Neural progenitor cell (in vitro differentiated cells): ENCODE results near the gene URB1. TPM values are rescaled to one million over a fixed set of nuclear protein-coding genes. Genes with fewer than 3 reads are reported as not detected.

ENCODE experiments used
- DNase-seq: peaks from one replicate; pipeline ENCODE4 v3.0.0-alpha.2; 2016; ENCODE audit warnings: low spot score
- H2AFZ ChIP-seq: fragments of 200-600 bp; sonication (generic); replicated peaks from 2 replicates; pipeline ENCODE4 v1.6.1; 2016; ENCODE audit warnings: antibody characterized with exemption
- H3F3A ChIP-seq: fragments of 200-600 bp; sonication (generic); 2 replicates; pipeline ENCODE4 v1.6.1; 2016; ENCODE audit warnings: antibody characterized with exemption, low read depth
- H3K27ac ChIP-seq: fragments of 200-600 bp; sonication (generic); 2 replicates; pipeline ENCODE4 v1.5.1; 2016; ENCODE audit warnings: mild to moderate bottlenecking
- H3K27me3 ChIP-seq: fragments of 200-600 bp; sonication (generic); 2 replicates; pipeline ENCODE4 v1.6.1; 2016; ENCODE audit warnings: mild to moderate bottlenecking, moderate library complexity
- H3K36me3 ChIP-seq: fragments of 200-600 bp; sonication (generic); 2 replicates; pipeline ENCODE4 v1.5.1; 2016
- H3K4me1 ChIP-seq: fragments of 200-600 bp; sonication (generic); 2 replicates; pipeline ENCODE4 v1.6.1; 2016; ENCODE audit warnings: mixed run types
- H3K4me2 ChIP-seq: fragments of 200-600 bp; sonication (generic); 2 replicates; pipeline ENCODE4 v1.6.1; 2016
- H3K4me3 ChIP-seq: fragments of 200-600 bp; sonication (generic); 2 replicates; pipeline ENCODE4 v1.5.1; 2016
- H3K79me2 ChIP-seq: fragments of 200-600 bp; sonication (generic); 2 replicates; pipeline ENCODE4 v1.6.1; 2016; ENCODE audit warnings: low read depth
- H3K9ac ChIP-seq: fragments of 200-600 bp; sonication (generic); 2 replicates; pipeline ENCODE4 v1.6.1; 2016
- H3K9me3 ChIP-seq: fragments of 200-600 bp; sonication (generic); 2 replicates; pipeline ENCODE4 v1.5.1; 2016; ENCODE audit warnings: low read depth
- H4K20me1 ChIP-seq: fragments of 200-600 bp; sonication (generic); 2 replicates; pipeline ENCODE4 v1.6.1; 2016; ENCODE audit warnings: low read depth
- H3K27ac Mint-ChIP-seq: 3 replicates; pipeline ENCODE4 v1.8.0; 2021; ENCODE audit warnings: mixed read lengths
- H3K27me3 Mint-ChIP-seq: 2 replicates; pipeline ENCODE4 v1.8.0; 2022; ENCODE audit warnings: low read depth, mild to moderate bottlenecking, inconsistent platforms, moderate library complexity, mixed read lengths; ENCODE audit not compliant: insufficient read depth
- H3K36me3 Mint-ChIP-seq: 3 replicates; pipeline ENCODE4 v1.8.0; 2021; ENCODE audit warnings: mixed read lengths
- H3K4me1 Mint-ChIP-seq: 3 replicates; pipeline ENCODE4 v1.8.0; 2021; ENCODE audit warnings: mixed read lengths
- H3K4me3 Mint-ChIP-seq: 3 replicates; pipeline ENCODE4 v1.8.0; 2021; ENCODE audit warnings: mild to moderate bottlenecking, moderate library complexity, mixed read lengths
- H3K9me3 Mint-ChIP-seq: 3 replicates; pipeline ENCODE4 v1.8.0; 2020; ENCODE audit warnings: mixed read lengths
- EZH2 ChIP-seq: fragments of 200-600 bp; sonication (generic); IDR thresholded peaks from 2 replicates; pipeline ENCODE4 v1.6.1; 2017; ENCODE audit warnings: antibody characterized with exemption, mild to moderate bottlenecking, moderate library complexity
- EZH2phosphoT487 ChIP-seq: fragments of 200-600 bp; sonication (generic); IDR thresholded peaks from 2 replicates; pipeline ENCODE4 v1.6.1; 2017; ENCODE audit warnings: antibody characterized with exemption
- total RNA-seq: library from RNA; depleted of rRNA; stranded (reverse); fragments of >200 nt; gene quantifications from 2 replicates; pipeline ENCODE4 v1.2.3, GENCODE V29; 2015; ENCODE audit warnings: low replicate concordance
- TF ChIP-seq, protein P1 (sequence below): fragments of 200-600 bp; sonication (generic); IDR thresholded peaks from 2 replicates; pipeline ENCODE4 v1.5.1; 2017; ENCODE audit warnings: antibody characterized with exemption, mild to moderate bottlenecking

The URB1 gene
- total RNA-seq, 1 donor from 2014 or later: 7.7 TPM

DNA sequence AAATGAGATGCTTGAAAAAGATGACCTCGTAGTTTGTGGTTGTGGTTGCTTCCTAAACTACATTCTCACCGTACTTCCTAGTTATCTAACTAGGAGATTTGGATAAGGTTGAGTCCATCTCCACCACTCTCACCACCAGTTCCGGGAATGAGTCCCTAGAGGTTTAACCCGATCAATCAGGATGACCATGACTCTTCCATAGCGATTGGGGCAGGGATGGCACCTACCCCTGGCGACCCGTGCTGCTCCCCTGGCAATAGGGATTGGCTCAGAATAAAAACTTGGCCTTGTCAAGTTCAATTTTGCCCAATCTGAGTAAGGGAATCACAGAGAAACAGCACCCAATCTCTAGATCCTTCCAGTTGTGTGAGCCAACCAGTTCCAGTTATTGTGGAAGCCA is 111.3 kb downstream of the URB1 start:
- peaks cover 20% of the 10 kb centered on the region for H3K79me2 ChIP-seq
- no peaks in the 10 kb centered on the region for H4K20me1 ChIP-seq
- Mint-ChIP-seq H3K4me1 (peaks cover 18% of the 10 kb centered on the region), H3K36me3 (peaks cover 1% of the 10 kb centered on the region), H3K27me3 (peaks cover 4% of the 10 kb centered on the region), H3K4me3 (no peak overlapping the region), H3K27ac (no peak overlapping the region), H3K9me3 (no peaks in the 10 kb centered on the region)
- no peak for DNase-seq
- H3K36me3 ChIP-seq: no peaks in the 10 kb centered on the region
- peaks cover 5% of the 10 kb centered on the region for H3F3A ChIP-seq
- H3K9me3 ChIP-seq: no peaks in the 10 kb centered on the region
- peaks cover 6% of the 10 kb centered on the region for H3K4me1 ChIP-seq
- TF ChIP-seq, protein P1, sequence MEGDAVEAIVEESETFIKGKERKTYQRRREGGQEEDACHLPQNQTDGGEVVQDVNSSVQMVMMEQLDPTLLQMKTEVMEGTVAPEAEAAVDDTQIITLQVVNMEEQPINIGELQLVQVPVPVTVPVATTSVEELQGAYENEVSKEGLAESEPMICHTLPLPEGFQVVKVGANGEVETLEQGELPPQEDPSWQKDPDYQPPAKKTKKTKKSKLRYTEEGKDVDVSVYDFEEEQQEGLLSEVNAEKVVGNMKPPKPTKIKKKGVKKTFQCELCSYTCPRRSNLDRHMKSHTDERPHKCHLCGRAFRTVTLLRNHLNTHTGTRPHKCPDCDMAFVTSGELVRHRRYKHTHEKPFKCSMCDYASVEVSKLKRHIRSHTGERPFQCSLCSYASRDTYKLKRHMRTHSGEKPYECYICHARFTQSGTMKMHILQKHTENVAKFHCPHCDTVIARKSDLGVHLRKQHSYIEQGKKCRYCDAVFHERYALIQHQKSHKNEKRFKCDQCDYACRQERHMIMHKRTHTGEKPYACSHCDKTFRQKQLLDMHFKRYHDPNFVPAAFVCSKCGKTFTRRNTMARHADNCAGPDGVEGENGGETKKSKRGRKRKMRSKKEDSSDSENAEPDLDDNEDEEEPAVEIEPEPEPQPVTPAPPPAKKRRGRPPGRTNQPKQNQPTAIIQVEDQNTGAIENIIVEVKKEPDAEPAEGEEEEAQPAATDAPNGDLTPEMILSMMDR: no peak
- no peak for TF ChIP-seq EZH2phosphoT487
- TF ChIP-seq EZH2: no peak
- no peak overlapping the region for H3K4me2 ChIP-seq
- H3K4me3 ChIP-seq: no peak overlapping the region
- no peak overlapping the region for H2AFZ ChIP-seq
- H3K27me3 ChIP-seq: no peaks in the 10 kb centered on the region
- H3K27ac ChIP-seq: no peak overlapping the region
- no peak overlapping the region for H3K9ac ChIP-seq

DNA sequence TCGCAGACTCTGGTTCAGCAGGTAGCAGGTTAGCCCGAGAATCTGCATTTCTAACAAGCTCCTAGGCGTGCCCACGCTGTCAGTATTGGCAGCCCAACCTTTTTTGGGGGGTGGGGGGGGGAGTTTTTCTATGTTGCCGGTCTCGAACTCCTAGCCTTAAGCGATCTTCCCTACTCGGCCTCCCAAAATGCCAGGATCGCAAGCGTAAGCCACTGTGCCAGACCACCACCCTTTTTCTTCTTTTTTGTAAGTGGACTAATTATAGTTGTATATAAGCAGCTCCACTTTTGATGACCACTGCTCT is 113.5 kb downstream of the URB1 start:
- peaks cover 5% of the 10 kb centered on the region for H3K36me3 ChIP-seq
- TF ChIP-seq EZH2phosphoT487: no peak
- TF ChIP-seq EZH2: no peak
- TF ChIP-seq, protein P1: no peak
- no peaks in the 10 kb centered on the region for H3K9me3 ChIP-seq
- Mint-ChIP-seq H3K36me3 (peaks cover 8% of the 10 kb centered on the region), H3K9me3 (no peaks in the 10 kb centered on the region), H3K4me3 (peak overlapping the region; percentile 100), H3K4me1 (peaks cover 23% of the 10 kb centered on the region), H3K27ac (peak overlapping the region; percentile 90), H3K27me3 (peaks cover 5% of the 10 kb centered on the region)
- H3F3A ChIP-seq: peaks cover 5% of the 10 kb centered on the region
- peak overlapping the region; percentile 85 for H3K4me3 ChIP-seq
- DNase-seq: no peak
- H3K4me1 ChIP-seq: peaks cover 6% of the 10 kb centered on the region
- H3K79me2 ChIP-seq: peaks cover 34% of the 10 kb centered on the region
- no peak overlapping the region for H3K27ac ChIP-seq
- peak overlapping the region; percentile 93 for H2AFZ ChIP-seq
- peak overlapping the region; percentile 38 for H3K9ac ChIP-seq
- no peaks in the 10 kb centered on the region for H3K27me3 ChIP-seq
- no peaks in the 10 kb centered on the region for H4K20me1 ChIP-seq
- H3K4me2 ChIP-seq: peak overlapping the region; percentile 86

DNA sequence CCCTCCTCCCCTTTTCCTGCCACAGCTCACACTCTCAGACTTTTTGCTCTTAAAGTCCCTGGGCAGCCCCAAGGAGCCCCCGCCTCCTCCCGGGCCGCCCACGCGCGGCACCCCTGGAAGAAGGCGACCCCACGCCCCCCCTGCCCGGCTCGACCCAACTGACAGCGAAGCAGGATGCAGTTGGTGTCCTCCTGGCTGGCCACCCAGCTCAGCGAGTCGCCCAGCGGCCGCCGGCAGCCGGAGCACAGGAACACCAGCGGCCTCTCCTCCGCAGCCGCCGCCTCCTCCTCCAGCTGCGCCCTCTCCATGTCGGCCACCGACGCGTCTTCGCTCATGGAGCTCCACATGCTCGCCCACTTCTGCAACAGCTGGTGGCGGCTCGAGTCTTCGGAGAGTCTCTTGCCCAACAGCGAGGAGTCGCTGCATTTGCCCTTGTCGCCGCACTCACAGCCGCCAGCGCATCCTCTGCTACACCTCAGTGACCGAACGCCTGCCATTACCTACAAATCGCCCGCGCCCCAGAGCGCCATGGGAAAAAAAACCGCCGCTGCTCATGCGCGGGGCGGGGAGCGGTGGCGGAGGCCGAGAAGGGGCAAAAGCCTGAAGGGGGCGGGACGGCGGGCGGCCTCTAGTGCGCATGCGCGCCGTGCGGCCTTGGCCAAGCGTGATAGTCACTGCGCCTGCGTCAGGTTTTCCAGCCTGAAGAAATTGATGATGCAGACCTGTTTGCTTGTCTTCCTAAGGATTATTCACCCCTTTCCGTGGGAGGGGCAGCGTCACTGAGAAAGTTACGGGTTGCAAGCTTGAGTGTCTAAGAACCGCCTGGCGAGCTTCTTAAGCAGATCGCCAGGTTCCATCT is 114.1 kb downstream of the URB1 start, which contains the start of gene MIS18A:
TSS of gene MIS18A (minus strand) at position 532 of the 859 bp plus-strand sequence. CDS start at position 497, 35 bp downstream.
- H3K4me1 Mint-ChIP-seq: peaks cover 23% of the 10 kb centered on the region
- peaks cover 8% of the 10 kb centered on the region for H3K36me3 Mint-ChIP-seq
- H3K27me3 Mint-ChIP-seq: peaks cover 5% of the 10 kb centered on the region
- H4K20me1 ChIP-seq: no peaks in the 10 kb centered on the region
- H3F3A ChIP-seq: peaks cover 5% of the 10 kb centered on the region
- H3K27me3 ChIP-seq: no peaks in the 10 kb centered on the region
- TF ChIP-seq, protein P1: peak; percentile 19
- TF ChIP-seq EZH2phosphoT487 (no peak), EZH2 (no peak)
- DNase-seq: peak; percentile 97
- no peaks in the 10 kb centered on the region for H3K9me3 ChIP-seq
- peak within 1 kb of the TSS; percentile 86 for H3K4me2 ChIP-seq
- peaks cover 34% of the 10 kb centered on the region for H3K79me2 ChIP-seq
- H3K4me1 ChIP-seq: peaks cover 6% of the 10 kb centered on the region
- H3K27ac Mint-ChIP-seq: peak within 1 kb of the TSS; percentile 90
- H3K4me3 ChIP-seq: peak within 1 kb of the TSS; percentile 85
- peak within 1 kb of the TSS; percentile 75 for H3K9ac ChIP-seq
- H3K9me3 Mint-ChIP-seq: no peaks in the 10 kb centered on the region
- H3K36me3 ChIP-seq: peaks cover 6% of the 10 kb centered on the region
- H2AFZ ChIP-seq: peak within 1 kb of the TSS; percentile 93
- H3K4me3 Mint-ChIP-seq: peak within 1 kb of the TSS; percentile 100
- no peak within 1 kb of the TSS for H3K27ac ChIP-seq
